Left lung (tissue), 14 donors: Measurements from ENCODE around the gene FLT1. TPM values are rescaled to one million over a fixed set of nuclear protein-coding genes. Genes with fewer than 3 reads are reported as not detected.

ENCODE experiments used
- ATAC-seq: fragments of 200-7000 bp; cut with Tn5 transposase; one replicate; pipeline ENCODE4 v1.9.1; 2020; ENCODE audit warnings: moderate library complexity
- DNase-seq, 4 donors: peaks; one replicate each; pipeline ENCODE4 v3.0.0-alpha.2; 2013 to 2020
- H3K27ac ChIP-seq, 2 donors: fragments of 200-600 bp; sonication (generic) in 1 of 2; one replicate each; pipeline versions ENCODE4 v1.5.0 to v1.8.0; 2020 to 2021
- H3K27me3 ChIP-seq, 2 donors: fragments of 200-600 bp; sonication (generic) in 1 of 2; one replicate each; pipeline versions ENCODE4 v1.5.0 to v1.8.0; 2020 to 2021
- H3K36me3 ChIP-seq, 2 donors: fragments of 200-600 bp; sonication (generic) in 1 of 2; one replicate each; pipeline versions ENCODE4 v1.5.0 to v1.8.0; 2020 to 2021
- H3K4me1 ChIP-seq, 2 donors: fragments of 200-600 bp; one replicate each; pipeline ENCODE4 v1.8.0; 2021
- H3K4me3 ChIP-seq, 2 donors: fragments of 200-600 bp; sonication (generic) in 1 of 2; one replicate each; pipeline versions ENCODE4 v1.5.0 to v1.8.0; 2020 to 2021; ENCODE audit warnings: mild to moderate bottlenecking in 1 of 2
- H3K9me3 ChIP-seq, 2 donors: fragments of 200-600 bp; sonication (generic) in 1 of 2; one replicate each; pipeline versions ENCODE4 v1.5.0 to v1.8.0; 2020 to 2021
- intact Hi-C, 2 donors: fragments of 100-400 bp; cut with DNase I; formaldehyde crosslinking; loops; one replicate each; pipeline versions ENCODE4 v1.11.2 to v1.14.2; 2022
- long read RNA-seq, 12 donors: library from polyadenylated mRNA in 2 of 12; unstranded in 2 of 12; transcript quantifications; one replicate each; pipeline ENCODE4 v2.0.0 and lab custom pipeline, GENCODE V29; 2019 to 2026
- polyA plus RNA-seq, 6 donors: library from polyadenylated mRNA; unstranded; fragments of 120-200 nt; gene quantifications; one replicate each; pipeline ENCODE4 v1.2.1, GENCODE V29; 2013; ENCODE audit not compliant: insufficient read length in 6 of 6
- total RNA-seq, 2 donors: library from RNA; stranded (reverse); fragmentation: NEBNext Ultra II Directional; extraction: Animal tissue kit (Norgen Biotek cat#: 25700); gene quantifications; one replicate each; pipeline ENCODE4 v1.2.1, GENCODE V29; 2021
- TF ChIP-seq, protein P1 (sequence below), 2 donors: fragments of 200-600 bp; sonication (generic) in 1 of 2; IDR thresholded peaks; one replicate each; pipeline versions ENCODE4 v1.5.0 to v1.8.0; 2021; ENCODE audit warnings: antibody characterized with exemption in 2 of 2
- donor health status: DM: no; HTN: yes; CAD: no.
- donor health status: DM: no; HTN: no; CAD: no.

FLT1 gene, protein sequence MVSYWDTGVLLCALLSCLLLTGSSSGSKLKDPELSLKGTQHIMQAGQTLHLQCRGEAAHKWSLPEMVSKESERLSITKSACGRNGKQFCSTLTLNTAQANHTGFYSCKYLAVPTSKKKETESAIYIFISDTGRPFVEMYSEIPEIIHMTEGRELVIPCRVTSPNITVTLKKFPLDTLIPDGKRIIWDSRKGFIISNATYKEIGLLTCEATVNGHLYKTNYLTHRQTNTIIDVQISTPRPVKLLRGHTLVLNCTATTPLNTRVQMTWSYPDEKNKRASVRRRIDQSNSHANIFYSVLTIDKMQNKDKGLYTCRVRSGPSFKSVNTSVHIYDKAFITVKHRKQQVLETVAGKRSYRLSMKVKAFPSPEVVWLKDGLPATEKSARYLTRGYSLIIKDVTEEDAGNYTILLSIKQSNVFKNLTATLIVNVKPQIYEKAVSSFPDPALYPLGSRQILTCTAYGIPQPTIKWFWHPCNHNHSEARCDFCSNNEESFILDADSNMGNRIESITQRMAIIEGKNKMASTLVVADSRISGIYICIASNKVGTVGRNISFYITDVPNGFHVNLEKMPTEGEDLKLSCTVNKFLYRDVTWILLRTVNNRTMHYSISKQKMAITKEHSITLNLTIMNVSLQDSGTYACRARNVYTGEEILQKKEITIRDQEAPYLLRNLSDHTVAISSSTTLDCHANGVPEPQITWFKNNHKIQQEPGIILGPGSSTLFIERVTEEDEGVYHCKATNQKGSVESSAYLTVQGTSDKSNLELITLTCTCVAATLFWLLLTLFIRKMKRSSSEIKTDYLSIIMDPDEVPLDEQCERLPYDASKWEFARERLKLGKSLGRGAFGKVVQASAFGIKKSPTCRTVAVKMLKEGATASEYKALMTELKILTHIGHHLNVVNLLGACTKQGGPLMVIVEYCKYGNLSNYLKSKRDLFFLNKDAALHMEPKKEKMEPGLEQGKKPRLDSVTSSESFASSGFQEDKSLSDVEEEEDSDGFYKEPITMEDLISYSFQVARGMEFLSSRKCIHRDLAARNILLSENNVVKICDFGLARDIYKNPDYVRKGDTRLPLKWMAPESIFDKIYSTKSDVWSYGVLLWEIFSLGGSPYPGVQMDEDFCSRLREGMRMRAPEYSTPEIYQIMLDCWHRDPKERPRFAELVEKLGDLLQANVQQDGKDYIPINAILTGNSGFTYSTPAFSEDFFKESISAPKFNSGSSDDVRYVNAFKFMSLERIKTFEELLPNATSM (N-terminal part only)
- 10 to 100 TPM; 25.2 to 30.3 TPM for total RNA-seq
- 10 to 100 TPM; 21.3 to 28.4 (median 24.9) TPM for polyA plus RNA-seq
- long read RNA-seq, donor 1, full-length matches to known transcripts: 4 of 4 reads
- long read RNA-seq, donor 1, partial matches to known transcripts: 0 of 4 reads
- long read RNA-seq, donor 1, other reads (novel, unspliced or antisense): 0 of 4 reads
- long read RNA-seq, donor 2, full-length matches to known transcripts: 2 of 2 reads
- long read RNA-seq, donor 2, partial matches to known transcripts: 0 of 2 reads
- long read RNA-seq, donor 2, other reads (novel, unspliced or antisense): 0 of 2 reads
- long read RNA-seq, donor 3: 0 reads
- long read RNA-seq, donor 4, partial matches to known transcripts: 1 of 2 reads
- long read RNA-seq, donor 4, other reads (novel, unspliced or antisense): 1 of 2 reads
- long read RNA-seq, donor 5, full-length matches to known transcripts: 3 of 3 reads
- long read RNA-seq, donor 5, partial matches to known transcripts: 0 of 3 reads
- long read RNA-seq, donor 5, other reads (novel, unspliced or antisense): 0 of 3 reads
- long read RNA-seq, donor 6, full-length matches to known transcripts: 2 of 2 reads
- long read RNA-seq, donor 6, partial matches to known transcripts: 0 of 2 reads
- long read RNA-seq, donor 6, other reads (novel, unspliced or antisense): 0 of 2 reads
- long read RNA-seq, donor 7, full-length matches to known transcripts: 1 of 1 reads
- long read RNA-seq, donor 7, partial matches to known transcripts: 0 of 1 reads
- long read RNA-seq, donor 7, other reads (novel, unspliced or antisense): 0 of 1 reads
- long read RNA-seq, donor 8, full-length matches to known transcripts: 5 of 5 reads
- long read RNA-seq, donor 8, partial matches to known transcripts: 0 of 5 reads
- long read RNA-seq, donor 8, other reads (novel, unspliced or antisense): 0 of 5 reads
- long read RNA-seq, donor 9: 0 reads
- long read RNA-seq, donor 10, partial matches to known transcripts: 3 of 3 reads
- long read RNA-seq, donor 10, other reads (novel, unspliced or antisense): 0 of 3 reads
- long read RNA-seq, donor 11, full-length matches to known transcripts: 2 of 2 reads
- long read RNA-seq, donor 11, partial matches to known transcripts: 0 of 2 reads
- long read RNA-seq, donor 11, other reads (novel, unspliced or antisense): 0 of 2 reads
- long read RNA-seq, donor 12, full-length matches to known transcripts: 3 of 3 reads
- long read RNA-seq, donor 12, partial matches to known transcripts: 0 of 3 reads
- long read RNA-seq, donor 12, other reads (novel, unspliced or antisense): 0 of 3 reads

DNA sequence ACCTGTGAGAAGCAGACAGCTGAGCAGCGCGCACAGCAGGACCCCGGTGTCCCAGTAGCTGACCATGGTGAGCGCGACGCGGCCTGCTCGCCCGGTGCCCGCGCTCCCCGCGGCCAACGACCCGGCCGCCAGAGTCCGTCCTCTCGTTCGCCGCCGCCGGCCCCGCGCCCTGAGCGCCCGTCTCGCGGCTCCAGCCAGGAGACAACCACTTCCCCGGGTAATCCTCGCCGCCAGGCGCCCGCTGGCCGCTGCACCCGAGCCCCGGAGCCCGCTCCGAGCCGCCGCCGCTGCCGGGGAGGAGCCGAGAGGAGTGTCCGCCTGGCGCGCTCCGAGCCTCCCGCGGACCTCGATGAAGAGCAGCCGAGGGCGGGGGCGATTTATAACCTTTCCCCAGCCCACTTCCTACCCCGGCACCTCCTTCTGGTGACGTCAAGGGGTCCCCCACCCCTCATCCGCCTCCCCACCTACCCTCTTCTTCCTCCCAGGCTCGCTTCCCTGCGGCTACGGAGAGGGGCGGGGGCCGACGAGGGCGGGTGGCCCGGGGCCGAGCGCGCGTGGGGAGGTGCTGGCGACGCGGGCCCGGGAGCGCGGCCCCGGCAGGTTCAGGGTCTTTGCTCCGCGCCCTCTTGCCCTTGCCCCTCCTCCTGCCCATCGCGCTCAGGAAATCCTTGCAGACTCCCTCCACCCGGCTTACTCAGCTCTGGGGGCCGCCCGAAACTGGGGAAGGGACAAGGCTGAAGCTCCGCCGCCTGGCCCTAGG, at the start of gene FLT1:
Gene FLT1, minus strand, starts transcription at position 351 of the 760 bp plus-strand sequence. Its CDS starts 285 bp downstream, at position 66.
- intact Hi-C loops: no loop called here
- Histone ChIP-seq H3K9me3 (no peaks in the 10 kb centered on the region), H3K27ac (peak within 1 kb of the TSS; percentile 42 to 81), H3K27me3 (peaks cover 61 to 89% of the 10 kb centered on the region in 2 donors), H3K36me3 (no peaks in the 10 kb centered on the region), H3K4me1 (peaks cover 19 to 43% of the 10 kb centered on the region in 2 donors), H3K4me3 (peak within 1 kb of the TSS; percentile 42 to 60)
- TF ChIP-seq, protein P1, sequence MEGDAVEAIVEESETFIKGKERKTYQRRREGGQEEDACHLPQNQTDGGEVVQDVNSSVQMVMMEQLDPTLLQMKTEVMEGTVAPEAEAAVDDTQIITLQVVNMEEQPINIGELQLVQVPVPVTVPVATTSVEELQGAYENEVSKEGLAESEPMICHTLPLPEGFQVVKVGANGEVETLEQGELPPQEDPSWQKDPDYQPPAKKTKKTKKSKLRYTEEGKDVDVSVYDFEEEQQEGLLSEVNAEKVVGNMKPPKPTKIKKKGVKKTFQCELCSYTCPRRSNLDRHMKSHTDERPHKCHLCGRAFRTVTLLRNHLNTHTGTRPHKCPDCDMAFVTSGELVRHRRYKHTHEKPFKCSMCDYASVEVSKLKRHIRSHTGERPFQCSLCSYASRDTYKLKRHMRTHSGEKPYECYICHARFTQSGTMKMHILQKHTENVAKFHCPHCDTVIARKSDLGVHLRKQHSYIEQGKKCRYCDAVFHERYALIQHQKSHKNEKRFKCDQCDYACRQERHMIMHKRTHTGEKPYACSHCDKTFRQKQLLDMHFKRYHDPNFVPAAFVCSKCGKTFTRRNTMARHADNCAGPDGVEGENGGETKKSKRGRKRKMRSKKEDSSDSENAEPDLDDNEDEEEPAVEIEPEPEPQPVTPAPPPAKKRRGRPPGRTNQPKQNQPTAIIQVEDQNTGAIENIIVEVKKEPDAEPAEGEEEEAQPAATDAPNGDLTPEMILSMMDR (IDR thresholded peaks at IDR 0.05): no peak
- ATAC-seq: peak; percentile 67
- DNase-seq: peak in 3 of 4 donors; percentile 49 to 89 (median 55)

DNA sequence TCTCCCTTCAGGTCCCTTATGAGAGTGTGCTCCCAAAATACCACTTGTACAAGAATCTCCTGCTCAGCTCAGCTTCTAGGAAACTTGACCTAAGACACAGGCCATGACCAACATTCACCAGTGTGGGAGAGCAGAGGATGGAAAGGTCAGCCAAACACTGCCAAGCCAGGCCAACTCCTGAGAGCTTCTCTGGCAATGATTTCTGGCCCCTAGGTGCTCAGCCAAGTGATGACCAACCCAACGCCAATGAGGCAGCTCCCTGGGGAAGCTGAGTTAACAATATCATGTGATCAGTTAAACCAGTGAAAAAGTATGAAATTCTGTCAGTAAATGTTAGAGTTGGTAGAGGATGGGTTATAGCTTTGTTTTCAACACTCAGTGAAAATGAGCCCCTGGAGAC, 49.1 kb upstream of the FLT1 start:
- DNase-seq: no peak
- H3K9me3 ChIP-seq: peaks cover 0 to 6% of the 10 kb centered on the region in 2 donors
- no peaks in the 10 kb centered on the region for H3K27me3 ChIP-seq
- ATAC-seq: no peak
- TF ChIP-seq, protein P1 (IDR thresholded peaks at IDR 0.05): no peak
- no peak overlapping the region for H3K27ac ChIP-seq
- H3K4me1 ChIP-seq: no peaks in the 10 kb centered on the region
- no peak overlapping the region for H3K4me3 ChIP-seq
- H3K36me3 ChIP-seq: no peaks in the 10 kb centered on the region
- intact Hi-C loops: no loop called here

DNA sequence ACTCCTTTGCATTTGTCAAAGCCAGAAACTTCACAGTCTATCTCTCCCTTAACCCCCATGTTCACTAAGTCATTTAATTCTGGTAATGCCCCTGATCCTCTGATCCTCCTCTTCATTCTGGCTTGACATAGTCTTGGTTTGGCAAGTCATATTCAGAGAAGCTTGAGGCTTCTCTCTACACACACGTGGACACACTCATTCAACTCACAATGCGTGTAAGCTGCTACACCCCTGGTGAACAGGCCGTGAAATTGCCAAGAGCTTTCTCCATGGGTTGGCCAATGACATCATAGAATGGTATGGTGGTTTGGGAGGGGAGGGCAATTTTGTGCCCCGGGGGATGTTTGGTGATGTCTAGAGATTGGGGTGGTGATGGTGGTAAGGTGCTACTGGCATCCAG, 47.9 kb upstream of the FLT1 start:
- H3K27me3 ChIP-seq: no peaks in the 10 kb centered on the region
- ATAC-seq (no peak), DNase-seq (no peak)
- TF ChIP-seq, protein P1 (IDR thresholded peaks at IDR 0.05): no peak
- H3K27ac ChIP-seq: no peak overlapping the region
- intact Hi-C loops: no loop called here
- peaks cover 0 to 6% of the 10 kb centered on the region in 2 donors for H3K9me3 ChIP-seq
- H3K36me3 ChIP-seq: no peaks in the 10 kb centered on the region
- H3K4me1 ChIP-seq: no peaks in the 10 kb centered on the region
- H3K4me3 ChIP-seq: no peak overlapping the region
